GM21528 (cell line): ENCODE results near the gene CATSPERD.
A peak's percentile ranks its signal among the peaks of the same experiment; 100 is the strongest.
"Not testable (repeated sequence)": the region's sequence is repeated elsewhere in the genome, so short reads cannot be mapped to it uniquely, and the experiment has no call there.

Experiments used
- ATAC-seq: cut with Tn5 transposase; IDR thresholded peaks from one replicate; pipeline ENCODE4 v1.9.1; 2021; ENCODE audit warnings: mild to moderate bottlenecking, moderate library complexity; ENCODE audit not compliant: unreplicated experiment, low FRiP score

The CATSPERD gene

GRCh38 chr19:5686326-5686646 lies 34.2 kb upstream of the CATSPERD start:
- ATAC-seq = no peak

GRCh38 chr19:5686647-5687359 lies 33.6 kb upstream of the CATSPERD start:
- peak; percentile 43 for ATAC-seq

- ATAC-seq = no peak
These were observed 32.9 kb upstream of the CATSPERD start for GRCh38 chr19:5687360-5688198.

GRCh38 chr19:5688262-5688881 lies 32.1 kb upstream of the CATSPERD start:
- not testable (repeated sequence) for ATAC-seq

GRCh38 chr19:5690125-5690954 lies 30.1 kb upstream of the CATSPERD start, which contains the start of gene RPL36:
TSS of gene RPL36 (plus strand) at chr19:5690295. CDS start at chr19:5690508, 213 bp downstream.
- peak; percentile 52 for ATAC-seq

- ATAC-seq = no peak
These were observed 29.2 kb upstream of the CATSPERD start for GRCh38 chr19:5690955-5691821.

GRCh38 chr19:5691822-5692722 lies 28.4 kb upstream of the CATSPERD start:
- ATAC-seq = no peak

- no peak for ATAC-seq
These were observed 27.7 kb upstream of the CATSPERD start for GRCh38 chr19:5692723-5693194.

- no peak for ATAC-seq
These were observed 27.0 kb upstream of the CATSPERD start for GRCh38 chr19:5693195-5694166.

GRCh38 chr19:5694167-5694955 lies 26.1 kb upstream of the CATSPERD start:
- ATAC-seq = no peak

- ATAC-seq = no peak
These were observed 25.3 kb upstream of the CATSPERD start for GRCh38 chr19:5694956-5695648.

- no peak for ATAC-seq
These were observed 24.7 kb upstream of the CATSPERD start for GRCh38 chr19:5695649-5696195.

- no peak for ATAC-seq
These were observed 24.0 kb upstream of the CATSPERD start for GRCh38 chr19:5696196-5697021.

- ATAC-seq = no peak
These were observed 23.2 kb upstream of the CATSPERD start for GRCh38 chr19:5697022-5697889.
